Hepatocyte (in vitro differentiated cells): ENCODE data around the gene ZFP62. TPM values are rescaled to one million over a fixed set of nuclear protein-coding genes. Genes with fewer than 3 reads are reported as not detected.

Experiments
- DNase-seq: peaks from one replicate; pipeline ENCODE4 v3.0.0-alpha.2; 2016; ENCODE audit warnings: low spot score
- H2AFZ ChIP-seq: fragments of 200-600 bp; sonication (generic); 2 replicates; pipeline ENCODE4 v1.6.0; 2016; ENCODE audit warnings: antibody characterized with exemption, mild to moderate bottlenecking
- H3K27ac ChIP-seq: fragments of 200-600 bp; sonication (generic); 2 replicates; pipeline ENCODE4 v1.5.1; 2016; ENCODE audit warnings: mild to moderate bottlenecking
- H3K27me3 ChIP-seq: fragments of 200-600 bp; sonication (generic); 2 replicates; pipeline ENCODE4 v1.6.1; 2016
- H3K36me3 ChIP-seq: fragments of 200-600 bp; sonication (generic); replicated peaks from 2 replicates; pipeline ENCODE4 v1.5.1; 2016; ENCODE audit warnings: low read depth; ENCODE audit not compliant: insufficient read depth
- H3K4me1 ChIP-seq: fragments of 200-600 bp; sonication (generic); 2 replicates; pipeline ENCODE4 v1.5.1; 2016; ENCODE audit warnings: mild to moderate bottlenecking, moderate library complexity; ENCODE audit not compliant: insufficient read depth
- H3K4me2 ChIP-seq: fragments of 200-600 bp; sonication (generic); 2 replicates; pipeline ENCODE4 v1.6.0; 2016
- H3K4me3 ChIP-seq: fragments of 200-600 bp; sonication (generic); 2 replicates; pipeline ENCODE4 v1.5.1; 2016; ENCODE audit warnings: mild to moderate bottlenecking
- H3K79me2 ChIP-seq: fragments of 200-600 bp; sonication (generic); 2 replicates; pipeline ENCODE4 v1.6.0; 2017; ENCODE audit warnings: mild to moderate bottlenecking
- H3K9me2 ChIP-seq: fragments of 200-600 bp; sonication (generic); replicated peaks from 2 replicates; pipeline ENCODE4 v1.6.0; 2017; ENCODE audit warnings: mild to moderate bottlenecking; ENCODE audit not compliant: insufficient read depth
- H3K9me3 ChIP-seq: fragments of 200-600 bp; sonication (generic); 2 replicates; pipeline ENCODE4 v1.5.1; 2016; ENCODE audit warnings: low read depth, mild to moderate bottlenecking
- H4K20me1 ChIP-seq: fragments of 200-600 bp; sonication (generic); 2 replicates; pipeline ENCODE4 v1.6.0; 2016; ENCODE audit warnings: mild to moderate bottlenecking; ENCODE audit not compliant: insufficient read depth, poor library complexity, severe bottlenecking
- EZH2 ChIP-seq: fragments of 200-600 bp; sonication (generic); IDR thresholded peaks from 2 replicates; pipeline ENCODE4 v1.6.1; 2016; ENCODE audit warnings: antibody characterized with exemption, mild to moderate bottlenecking, borderline replicate concordance
- EZH2phosphoT487 ChIP-seq: fragments of 200-600 bp; sonication (generic); IDR thresholded peaks from one replicate; pipeline ENCODE4 v1.6.1; 2018; ENCODE audit warnings: antibody characterized with exemption, mild to moderate bottlenecking, low read depth, moderate library complexity; ENCODE audit not compliant: unreplicated experiment, severe bottlenecking
- WGBS: methylation state at CpG from one replicate; pipeline ENCODE4 v1.1.6; 2016; ENCODE audit warnings: low lambda C conversion rate; ENCODE audit errors: missing lambda C conversion rate; 5-methylcytosine and 5-hydroxymethylcytosine counted together
- polyA plus RNA-seq: library from polyadenylated mRNA; unstranded; fragments of >200 nt; fragmentation: Nextera tagmentation; extraction: Ambion mirVana; gene quantifications from 2 replicates; pipeline ENCODE4 v1.2.1, GENCODE V29; 2016
- total RNA-seq: library from RNA; depleted of rRNA; stranded (reverse); fragments of >200 nt; gene quantifications from 2 replicates; pipeline ENCODE4 v1.2.3, GENCODE V29; 2014
- TF ChIP-seq, protein P1 (sequence below): fragments of 200-600 bp; sonication (generic); IDR thresholded peaks from 2 replicates; pipeline ENCODE4 v1.5.1; 2016; ENCODE audit warnings: antibody characterized with exemption, mild to moderate bottlenecking; ENCODE audit not compliant: poor library complexity

Gene ZFP62
- total and polyA plus RNA-seq, 2 experiments from 2014 or later: 13.5 to 31.7 TPM

- peaks cover 6% of the 10 kb centered on the region for H3K4me1 ChIP-seq
- H3K27me3 ChIP-seq: no peaks in the 10 kb centered on the region
- no peaks in the 10 kb centered on the region for H3K36me3 ChIP-seq
- H3K4me3 ChIP-seq: no peak overlapping the region
- no peaks in the 10 kb centered on the region for H3K79me2 ChIP-seq
- no peaks in the 10 kb centered on the region for H4K20me1 ChIP-seq
- peak; percentile 90 for DNase-seq
- H3K4me2 ChIP-seq: no peak overlapping the region
- H2AFZ ChIP-seq: no peak overlapping the region
- 1% methylated on average over 3 of the region's 3 CpGs for WGBS
- no peaks in the 10 kb centered on the region for H3K9me3 ChIP-seq
- H3K9me2 ChIP-seq: no peaks in the 10 kb centered on the region
- H3K27ac ChIP-seq: no peak overlapping the region
- TF ChIP-seq, protein P1, sequence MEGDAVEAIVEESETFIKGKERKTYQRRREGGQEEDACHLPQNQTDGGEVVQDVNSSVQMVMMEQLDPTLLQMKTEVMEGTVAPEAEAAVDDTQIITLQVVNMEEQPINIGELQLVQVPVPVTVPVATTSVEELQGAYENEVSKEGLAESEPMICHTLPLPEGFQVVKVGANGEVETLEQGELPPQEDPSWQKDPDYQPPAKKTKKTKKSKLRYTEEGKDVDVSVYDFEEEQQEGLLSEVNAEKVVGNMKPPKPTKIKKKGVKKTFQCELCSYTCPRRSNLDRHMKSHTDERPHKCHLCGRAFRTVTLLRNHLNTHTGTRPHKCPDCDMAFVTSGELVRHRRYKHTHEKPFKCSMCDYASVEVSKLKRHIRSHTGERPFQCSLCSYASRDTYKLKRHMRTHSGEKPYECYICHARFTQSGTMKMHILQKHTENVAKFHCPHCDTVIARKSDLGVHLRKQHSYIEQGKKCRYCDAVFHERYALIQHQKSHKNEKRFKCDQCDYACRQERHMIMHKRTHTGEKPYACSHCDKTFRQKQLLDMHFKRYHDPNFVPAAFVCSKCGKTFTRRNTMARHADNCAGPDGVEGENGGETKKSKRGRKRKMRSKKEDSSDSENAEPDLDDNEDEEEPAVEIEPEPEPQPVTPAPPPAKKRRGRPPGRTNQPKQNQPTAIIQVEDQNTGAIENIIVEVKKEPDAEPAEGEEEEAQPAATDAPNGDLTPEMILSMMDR: peak; percentile 81
- no peak for TF ChIP-seq EZH2phosphoT487
Observed at GRCh38 chr5:180868960-180869359, 7.9 kb upstream of the ZFP62 start.

- peak overlapping the region; percentile 79 for H3K27ac ChIP-seq
- no peaks in the 10 kb centered on the region for H3K27me3 ChIP-seq
- H3K9me2 ChIP-seq: no peaks in the 10 kb centered on the region
- H3K4me1 ChIP-seq: peaks cover 6% of the 10 kb centered on the region
- TF ChIP-seq, protein P1: no peak
- TF ChIP-seq EZH2phosphoT487: no peak
- TF ChIP-seq EZH2: no peak
- H3K4me2 ChIP-seq: no peak overlapping the region
- no peak overlapping the region for H2AFZ ChIP-seq
- no peaks in the 10 kb centered on the region for H3K9me3 ChIP-seq
- no peaks in the 10 kb centered on the region for H3K79me2 ChIP-seq
- H3K36me3 ChIP-seq: no peaks in the 10 kb centered on the region
- DNase-seq: no peak
- H3K4me3 ChIP-seq: no peak overlapping the region
- WGBS: 86% methylated on average over 10 of the region's 10 CpGs
- H4K20me1 ChIP-seq: no peaks in the 10 kb centered on the region
Observed at GRCh38 chr5:180866985-180867384, 5.9 kb upstream of the ZFP62 start.

DNA sequence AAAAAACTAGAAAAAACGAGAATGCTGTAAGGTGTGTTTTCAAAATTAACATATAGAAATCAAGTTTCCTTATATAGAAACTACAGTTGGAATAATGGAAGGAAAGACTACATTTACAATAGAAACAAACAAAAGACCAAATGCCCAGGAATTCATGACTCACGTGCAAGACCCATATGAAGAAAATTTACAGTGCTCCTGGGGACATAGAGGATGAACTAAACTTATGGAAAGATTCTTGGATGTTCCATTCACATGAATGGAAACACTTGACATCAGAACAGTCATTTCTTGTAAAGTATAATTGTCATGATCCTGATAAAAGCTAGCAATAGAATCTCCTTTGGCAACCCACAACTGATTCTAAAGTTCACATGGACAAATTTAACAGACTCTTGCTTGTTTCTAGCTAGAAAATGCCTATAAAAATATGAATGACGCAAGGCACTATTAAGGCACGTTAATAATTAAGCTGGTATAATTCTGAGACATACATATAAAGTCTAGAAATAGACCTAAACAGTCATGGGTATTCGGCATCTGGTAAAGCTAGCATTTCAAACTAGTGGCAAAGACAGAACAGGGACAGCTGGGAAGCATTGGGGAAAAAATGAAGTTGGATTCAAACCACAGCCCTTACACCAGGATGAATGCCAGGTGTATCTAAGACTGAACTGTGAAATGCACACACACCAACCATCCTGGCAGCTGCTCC lies 5.1 kb upstream of the ZFP62 start:
- H3K4me1 ChIP-seq: peaks cover 6% of the 10 kb centered on the region
- DNase-seq: peak; percentile 19
- H3K27me3 ChIP-seq: no peaks in the 10 kb centered on the region
- H3K9me2 ChIP-seq: no peaks in the 10 kb centered on the region
- WGBS: 49% methylated on average over 5 of the region's 5 CpGs
- peak overlapping the region; percentile 79 for H3K27ac ChIP-seq
- H3K79me2 ChIP-seq: no peaks in the 10 kb centered on the region
- no peaks in the 10 kb centered on the region for H4K20me1 ChIP-seq
- peak overlapping the region; percentile 50 for H3K4me2 ChIP-seq
- H3K4me3 ChIP-seq: no peak overlapping the region
- no peak overlapping the region for H2AFZ ChIP-seq
- TF ChIP-seq EZH2phosphoT487 (no peak), EZH2 (no peak)
- TF ChIP-seq, protein P1: no peak
- no peaks in the 10 kb centered on the region for H3K9me3 ChIP-seq
- H3K36me3 ChIP-seq: no peaks in the 10 kb centered on the region
